ENCODE measurements around the gene NDC80. TPM values are rescaled to one million over a fixed set of nuclear protein-coding genes. Genes with fewer than 3 reads are reported as not detected.

Gene NDC80
- total RNA-seq, 1 donor from 2014 or later: 98.1 TPM

DNA sequence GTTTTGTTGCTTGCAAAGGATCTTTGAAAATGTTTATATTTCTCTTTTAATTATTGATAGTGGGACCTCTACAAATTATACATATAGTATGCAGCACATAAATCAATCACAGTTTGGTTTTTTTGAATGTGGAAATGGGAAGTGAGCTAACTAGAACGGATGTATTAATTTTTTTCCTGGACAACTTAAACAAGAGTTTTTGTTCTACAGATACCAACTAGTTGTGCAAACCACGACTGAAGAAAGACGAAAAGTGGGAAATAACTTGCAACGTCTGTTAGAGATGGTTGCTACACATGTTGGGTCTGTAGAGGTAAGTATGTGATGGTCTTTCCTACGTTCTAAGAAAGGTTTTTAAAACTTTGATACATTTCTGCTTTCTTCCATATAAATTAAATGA lies 39.2 kb downstream of the NDC80 start:
- Mint-ChIP-seq H3K27ac (no peak overlapping the region), H3K36me3 (peaks cover 17% of the 10 kb centered on the region), H3K9me3 (no peaks in the 10 kb centered on the region), H3K4me1 (no peaks in the 10 kb centered on the region), H3K4me3 (no peak overlapping the region), H3K27me3 (ENCODE audit: insufficient read depth, low read depth) (no peaks in the 10 kb centered on the region)
- Histone ChIP-seq H3K79me2 (ENCODE audit: low read depth) (no peaks in the 10 kb centered on the region), H4K20me1 (ENCODE audit: low read depth) (no peaks in the 10 kb centered on the region), H3K4me2 (no peak overlapping the region), H3K4me1 (no peaks in the 10 kb centered on the region), H2AFZ (replicated peaks) (no peak overlapping the region), H3F3A (ENCODE audit: low read depth) (peaks cover 8% of the 10 kb centered on the region), H3K36me3 (peaks cover 35% of the 10 kb centered on the region), H3K27ac (no peak overlapping the region), H3K9me3 (ENCODE audit: low read depth) (no peaks in the 10 kb centered on the region), H3K4me3 (no peak overlapping the region), H3K27me3 (no peaks in the 10 kb centered on the region), H3K9ac (no peak overlapping the region)
- no peak for TF ChIP-seq EZH2 (IDR thresholded peaks at IDR 0.05)
- TF ChIP-seq EZH2phosphoT487 (IDR thresholded peaks at IDR 0.05): no peak
- TF ChIP-seq, protein P1, sequence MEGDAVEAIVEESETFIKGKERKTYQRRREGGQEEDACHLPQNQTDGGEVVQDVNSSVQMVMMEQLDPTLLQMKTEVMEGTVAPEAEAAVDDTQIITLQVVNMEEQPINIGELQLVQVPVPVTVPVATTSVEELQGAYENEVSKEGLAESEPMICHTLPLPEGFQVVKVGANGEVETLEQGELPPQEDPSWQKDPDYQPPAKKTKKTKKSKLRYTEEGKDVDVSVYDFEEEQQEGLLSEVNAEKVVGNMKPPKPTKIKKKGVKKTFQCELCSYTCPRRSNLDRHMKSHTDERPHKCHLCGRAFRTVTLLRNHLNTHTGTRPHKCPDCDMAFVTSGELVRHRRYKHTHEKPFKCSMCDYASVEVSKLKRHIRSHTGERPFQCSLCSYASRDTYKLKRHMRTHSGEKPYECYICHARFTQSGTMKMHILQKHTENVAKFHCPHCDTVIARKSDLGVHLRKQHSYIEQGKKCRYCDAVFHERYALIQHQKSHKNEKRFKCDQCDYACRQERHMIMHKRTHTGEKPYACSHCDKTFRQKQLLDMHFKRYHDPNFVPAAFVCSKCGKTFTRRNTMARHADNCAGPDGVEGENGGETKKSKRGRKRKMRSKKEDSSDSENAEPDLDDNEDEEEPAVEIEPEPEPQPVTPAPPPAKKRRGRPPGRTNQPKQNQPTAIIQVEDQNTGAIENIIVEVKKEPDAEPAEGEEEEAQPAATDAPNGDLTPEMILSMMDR (IDR thresholded peaks at IDR 0.05): no peak
- DNase-seq (ENCODE audit: low spot score): no peak

DNA sequence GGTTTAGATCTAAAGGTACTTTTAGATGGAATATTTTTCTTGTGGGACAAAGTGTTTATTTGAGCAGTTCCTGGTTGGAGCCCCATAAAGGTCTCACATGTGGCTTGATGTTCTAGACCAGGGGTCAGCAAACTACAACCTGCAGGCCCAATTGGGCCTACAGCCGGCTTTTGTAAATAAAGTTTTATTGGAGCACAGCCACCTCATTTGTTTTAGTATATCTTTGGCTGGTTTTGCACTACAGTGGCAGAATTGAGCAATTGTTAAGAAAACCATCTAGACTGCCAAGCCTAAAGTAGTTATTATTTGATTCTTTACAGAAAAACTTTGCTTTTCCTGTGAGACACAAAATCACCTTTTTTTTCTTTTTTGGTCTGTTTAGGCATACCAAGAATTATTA lies 41.6 kb downstream of the NDC80 start:
- Histone ChIP-seq H3K9ac (no peak overlapping the region), H3K27ac (no peak overlapping the region), H3K79me2 (ENCODE audit: low read depth) (no peaks in the 10 kb centered on the region), H3F3A (ENCODE audit: low read depth) (peaks cover 20% of the 10 kb centered on the region), H3K4me2 (no peak overlapping the region), H4K20me1 (ENCODE audit: low read depth) (no peaks in the 10 kb centered on the region), H2AFZ (replicated peaks) (no peak overlapping the region), H3K4me3 (no peak overlapping the region), H3K4me1 (no peaks in the 10 kb centered on the region), H3K9me3 (ENCODE audit: low read depth) (no peaks in the 10 kb centered on the region), H3K27me3 (no peaks in the 10 kb centered on the region), H3K36me3 (peaks cover 17% of the 10 kb centered on the region)
- no peaks in the 10 kb centered on the region for H3K9me3 Mint-ChIP-seq
- H3K27me3 Mint-ChIP-seq (ENCODE audit: insufficient read depth, low read depth): no peaks in the 10 kb centered on the region
- peaks cover 21% of the 10 kb centered on the region for H3K36me3 Mint-ChIP-seq
- DNase-seq (ENCODE audit: low spot score): no peak
- TF ChIP-seq EZH2 (IDR thresholded peaks at IDR 0.05) (no peak), EZH2phosphoT487 (IDR thresholded peaks at IDR 0.05) (no peak)
- no peak overlapping the region for H3K27ac Mint-ChIP-seq
- H3K4me3 Mint-ChIP-seq: no peak overlapping the region
- H3K4me1 Mint-ChIP-seq: no peaks in the 10 kb centered on the region

DNA sequence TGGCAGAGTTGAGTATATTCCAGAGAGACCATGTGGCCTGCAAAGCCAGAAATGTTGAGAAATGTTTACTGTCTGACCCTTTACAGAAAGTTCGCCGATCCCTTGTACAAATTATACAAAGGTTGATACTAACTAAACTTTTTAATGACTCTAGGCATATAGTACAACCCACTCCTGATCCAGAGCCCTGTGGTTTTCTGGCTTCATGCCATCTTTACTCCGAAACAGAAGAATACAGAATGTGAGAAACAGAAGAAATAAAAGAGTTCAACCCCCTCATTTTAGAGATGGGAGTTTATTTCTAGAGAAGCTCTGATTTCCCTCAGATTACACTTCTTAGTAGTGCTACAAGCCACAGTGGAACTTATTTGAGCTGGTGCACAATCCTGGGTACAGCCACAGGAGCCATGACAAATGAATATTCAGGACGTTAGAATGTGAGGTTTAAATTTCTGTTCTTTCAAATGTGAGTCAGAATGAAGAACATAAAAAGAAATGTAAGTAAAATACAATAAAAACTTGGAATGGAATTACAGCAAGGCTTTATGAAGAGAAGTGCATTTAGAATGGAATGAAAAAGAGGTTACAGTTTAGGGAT lies 46.1 kb downstream of the NDC80 start:
- Histone ChIP-seq H2AFZ (replicated peaks) (no peak overlapping the region), H3K27me3 (no peaks in the 10 kb centered on the region), H4K20me1 (ENCODE audit: low read depth) (no peaks in the 10 kb centered on the region), H3K9ac (no peak overlapping the region), H3K9me3 (ENCODE audit: low read depth) (no peaks in the 10 kb centered on the region), H3K79me2 (ENCODE audit: low read depth) (no peaks in the 10 kb centered on the region), H3K27ac (no peak overlapping the region), H3F3A (ENCODE audit: low read depth) (peaks cover 17% of the 10 kb centered on the region), H3K4me2 (no peak overlapping the region), H3K4me3 (no peak overlapping the region), H3K36me3 (peaks cover 5% of the 10 kb centered on the region), H3K4me1 (no peaks in the 10 kb centered on the region)
- peaks cover 13% of the 10 kb centered on the region for H3K36me3 Mint-ChIP-seq
- DNase-seq (ENCODE audit: low spot score): no peak
- no peak overlapping the region for H3K27ac Mint-ChIP-seq
- H3K4me1 Mint-ChIP-seq: no peaks in the 10 kb centered on the region
- H3K4me3 Mint-ChIP-seq: no peak overlapping the region
- TF ChIP-seq, protein P1 (IDR thresholded peaks at IDR 0.05): no peak
- TF ChIP-seq EZH2 (IDR thresholded peaks at IDR 0.05): no peak
- no peak for TF ChIP-seq EZH2phosphoT487 (IDR thresholded peaks at IDR 0.05)
- no peaks in the 10 kb centered on the region for H3K9me3 Mint-ChIP-seq
- H3K27me3 Mint-ChIP-seq (ENCODE audit: insufficient read depth, low read depth): no peaks in the 10 kb centered on the region

DNA sequence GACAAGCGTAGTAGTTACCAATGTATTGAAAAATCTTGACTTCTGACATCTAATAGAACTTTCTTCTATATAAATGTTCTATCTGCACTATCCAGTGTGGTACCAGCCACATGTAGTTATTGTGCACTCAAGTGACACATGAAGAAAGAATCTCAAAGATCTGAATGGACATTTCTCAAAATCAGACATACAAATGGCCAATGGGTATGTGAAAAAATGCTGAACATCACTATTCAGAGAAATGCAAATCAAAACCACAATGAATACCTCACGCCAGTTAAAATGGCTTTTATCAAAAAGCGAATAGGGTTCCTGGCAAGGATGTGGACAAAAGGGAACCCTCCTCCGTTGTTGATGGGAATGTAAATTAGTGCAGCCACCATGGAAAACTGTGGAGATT lies 46.7 kb downstream of the NDC80 start:
- H3K4me2 ChIP-seq: no peak overlapping the region
- no peaks in the 10 kb centered on the region for H3K4me1 Mint-ChIP-seq
- H3K9ac ChIP-seq: no peak overlapping the region

More for the DNA sequence above, 46.7 kb downstream of the NDC80 start:
- Mint-ChIP-seq H3K36me3 (peaks cover 12% of the 10 kb centered on the region), H3K27ac (no peak overlapping the region), H3K27me3 (ENCODE audit: insufficient read depth, low read depth) (no peaks in the 10 kb centered on the region), H3K9me3 (no peaks in the 10 kb centered on the region), H3K4me3 (no peak overlapping the region)
- Histone ChIP-seq H3K27ac (no peak overlapping the region), H4K20me1 (ENCODE audit: low read depth) (no peaks in the 10 kb centered on the region), H3K36me3 (peaks cover 5% of the 10 kb centered on the region), H3K79me2 (ENCODE audit: low read depth) (no peaks in the 10 kb centered on the region), H3K4me1 (no peaks in the 10 kb centered on the region), H3K27me3 (no peaks in the 10 kb centered on the region), H2AFZ (replicated peaks) (no peak overlapping the region), H3K4me3 (no peak overlapping the region), H3F3A (ENCODE audit: low read depth) (peaks cover 17% of the 10 kb centered on the region), H3K9me3 (ENCODE audit: low read depth) (no peaks in the 10 kb centered on the region)
- no peak for DNase-seq (ENCODE audit: low spot score)
- TF ChIP-seq, protein P1 (IDR thresholded peaks at IDR 0.05): no peak
- no peak for TF ChIP-seq EZH2 (IDR thresholded peaks at IDR 0.05)
- no peak for TF ChIP-seq EZH2phosphoT487 (IDR thresholded peaks at IDR 0.05)

Measured in neural progenitor cell (in vitro differentiated cells).